ENCODE measurements around the gene RGS7.

DNA sequence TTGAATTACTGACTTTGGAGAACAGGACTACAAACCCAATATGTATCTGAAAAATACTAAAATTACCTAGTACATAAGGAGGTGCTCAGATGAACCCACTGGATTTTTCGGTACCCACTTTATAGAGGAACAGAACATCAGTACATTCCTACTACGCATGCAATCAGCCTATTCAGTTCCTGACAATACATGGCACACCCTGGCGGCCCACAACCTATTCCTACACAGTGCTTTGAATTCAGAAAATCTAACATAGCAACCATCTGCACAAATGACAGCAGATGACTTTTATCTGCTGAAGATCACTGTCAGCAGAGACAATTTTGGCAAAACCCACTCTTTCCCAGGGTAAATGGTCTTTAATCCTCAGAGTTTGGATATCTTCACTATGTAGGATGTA is 487.9 kb downstream of the RGS7 start:
- TF ChIP-seq, protein P1, sequence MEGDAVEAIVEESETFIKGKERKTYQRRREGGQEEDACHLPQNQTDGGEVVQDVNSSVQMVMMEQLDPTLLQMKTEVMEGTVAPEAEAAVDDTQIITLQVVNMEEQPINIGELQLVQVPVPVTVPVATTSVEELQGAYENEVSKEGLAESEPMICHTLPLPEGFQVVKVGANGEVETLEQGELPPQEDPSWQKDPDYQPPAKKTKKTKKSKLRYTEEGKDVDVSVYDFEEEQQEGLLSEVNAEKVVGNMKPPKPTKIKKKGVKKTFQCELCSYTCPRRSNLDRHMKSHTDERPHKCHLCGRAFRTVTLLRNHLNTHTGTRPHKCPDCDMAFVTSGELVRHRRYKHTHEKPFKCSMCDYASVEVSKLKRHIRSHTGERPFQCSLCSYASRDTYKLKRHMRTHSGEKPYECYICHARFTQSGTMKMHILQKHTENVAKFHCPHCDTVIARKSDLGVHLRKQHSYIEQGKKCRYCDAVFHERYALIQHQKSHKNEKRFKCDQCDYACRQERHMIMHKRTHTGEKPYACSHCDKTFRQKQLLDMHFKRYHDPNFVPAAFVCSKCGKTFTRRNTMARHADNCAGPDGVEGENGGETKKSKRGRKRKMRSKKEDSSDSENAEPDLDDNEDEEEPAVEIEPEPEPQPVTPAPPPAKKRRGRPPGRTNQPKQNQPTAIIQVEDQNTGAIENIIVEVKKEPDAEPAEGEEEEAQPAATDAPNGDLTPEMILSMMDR (IDR thresholded peaks at IDR 0.05; ENCODE audit: poor library complexity) = no peak
- no peak for TF ChIP-seq EZH2 (IDR thresholded peaks at IDR 0.05; ENCODE audit: borderline replicate concordance)
- no peak for TF ChIP-seq EZH2phosphoT487 (IDR thresholded peaks at IDR 0.05; ENCODE audit: low read depth, severe bottlenecking, unreplicated experiment)

Measured in hepatocyte (in vitro differentiated cells).